ENCODE results near the gene ZNF385D. TPM values are rescaled to one million over a fixed set of nuclear protein-coding genes. Genes with fewer than 3 reads are reported as not detected.

Gene ZNF385D
- total RNA-seq, 1 experiment from 2014 or later: 13.0 TPM

DNA sequence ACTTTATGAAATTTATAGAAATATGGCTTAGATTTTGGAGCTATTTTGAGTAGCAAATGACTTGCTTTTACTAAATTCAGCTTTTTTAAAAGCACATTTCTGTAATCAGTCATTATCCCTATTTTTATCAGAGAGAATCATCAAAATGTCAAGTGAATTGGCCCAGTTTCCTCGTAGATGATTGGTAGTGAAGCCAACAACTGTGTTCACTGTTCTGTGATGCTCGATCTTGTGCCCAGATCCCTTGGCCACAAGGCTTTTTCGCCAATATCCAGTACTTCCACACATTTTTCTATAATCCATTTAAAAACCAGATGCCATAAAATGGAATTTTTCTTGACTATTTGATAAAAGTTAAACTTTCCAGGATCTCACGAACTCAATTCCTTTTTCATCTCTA is 336.5 kb downstream of the ZNF385D start:
- no peak for DNase-seq (ENCODE audit: low read depth, low spot score)
- no peak overlapping the region for H3K27ac ChIP-seq (ENCODE audit: low read length)
- no peak for TF ChIP-seq POLR2AphosphoS5 (IDR thresholded peaks at IDR 0.05; ENCODE audit: low read depth, low read length)
- TF ChIP-seq, protein P1, sequence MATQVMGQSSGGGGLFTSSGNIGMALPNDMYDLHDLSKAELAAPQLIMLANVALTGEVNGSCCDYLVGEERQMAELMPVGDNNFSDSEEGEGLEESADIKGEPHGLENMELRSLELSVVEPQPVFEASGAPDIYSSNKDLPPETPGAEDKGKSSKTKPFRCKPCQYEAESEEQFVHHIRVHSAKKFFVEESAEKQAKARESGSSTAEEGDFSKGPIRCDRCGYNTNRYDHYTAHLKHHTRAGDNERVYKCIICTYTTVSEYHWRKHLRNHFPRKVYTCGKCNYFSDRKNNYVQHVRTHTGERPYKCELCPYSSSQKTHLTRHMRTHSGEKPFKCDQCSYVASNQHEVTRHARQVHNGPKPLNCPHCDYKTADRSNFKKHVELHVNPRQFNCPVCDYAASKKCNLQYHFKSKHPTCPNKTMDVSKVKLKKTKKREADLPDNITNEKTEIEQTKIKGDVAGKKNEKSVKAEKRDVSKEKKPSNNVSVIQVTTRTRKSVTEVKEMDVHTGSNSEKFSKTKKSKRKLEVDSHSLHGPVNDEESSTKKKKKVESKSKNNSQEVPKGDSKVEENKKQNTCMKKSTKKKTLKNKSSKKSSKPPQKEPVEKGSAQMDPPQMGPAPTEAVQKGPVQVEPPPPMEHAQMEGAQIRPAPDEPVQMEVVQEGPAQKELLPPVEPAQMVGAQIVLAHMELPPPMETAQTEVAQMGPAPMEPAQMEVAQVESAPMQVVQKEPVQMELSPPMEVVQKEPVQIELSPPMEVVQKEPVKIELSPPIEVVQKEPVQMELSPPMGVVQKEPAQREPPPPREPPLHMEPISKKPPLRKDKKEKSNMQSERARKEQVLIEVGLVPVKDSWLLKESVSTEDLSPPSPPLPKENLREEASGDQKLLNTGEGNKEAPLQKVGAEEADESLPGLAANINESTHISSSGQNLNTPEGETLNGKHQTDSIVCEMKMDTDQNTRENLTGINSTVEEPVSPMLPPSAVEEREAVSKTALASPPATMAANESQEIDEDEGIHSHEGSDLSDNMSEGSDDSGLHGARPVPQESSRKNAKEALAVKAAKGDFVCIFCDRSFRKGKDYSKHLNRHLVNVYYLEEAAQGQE (IDR thresholded peaks at IDR 0.05; ENCODE audit: insufficient read depth in 1 of 2, low read depth in 2 of 2, low read length in 1 of 2): no peak
- TF ChIP-seq CTCF (IDR thresholded peaks at IDR 0.05): no peak
- no peak for TF ChIP-seq SIN3A (IDR thresholded peaks at IDR 0.05; ENCODE audit: borderline replicate concordance, insufficient read depth, low read depth, low read length)
- no peak for TF ChIP-seq TCF7L2 (IDR thresholded peaks at IDR 0.05; ENCODE audit: low read depth, low read length)
- H3K9me3 ChIP-seq (ENCODE audit: control insufficient read depth, insufficient read depth, low read depth, low read length): no peaks in the 10 kb centered on the region
- no peaks in the 10 kb centered on the region for H3K27me3 ChIP-seq (ENCODE audit: control insufficient read depth, insufficient read depth, low read length)
- H3K4me1 ChIP-seq (ENCODE audit: control insufficient read depth, insufficient read depth, low read length): no peaks in the 10 kb centered on the region
- in situ Hi-C loops (cut with HindIII; ENCODE audit: low pct_unique_long_range_greater_than_20kb, low sequenced_read_pairs) (no loop called here), intact Hi-C loops (cut with micrococcal nuclease; ENCODE audit: unreplicated experiment) (no loop called here)
- ChIA-PET CTCF (no interaction called here), POLR2A (no interaction called here)
- no peak overlapping the region for H3K4me3 ChIP-seq (ENCODE audit: low read depth in 2 of 2, low read length in 2 of 2)
- H3K36me3 ChIP-seq (ENCODE audit: control insufficient read depth, insufficient read depth, low read length): no peaks in the 10 kb centered on the region; the same call in 1 of the 2 replicates
- no TSS peak for BruUV-seq (replicated peaks)
- no peak for ATAC-seq

GRCh38 chr3:21411058-21411457 is 340.0 kb downstream of the ZNF385D start:
- H3K9me3 ChIP-seq (ENCODE audit: control insufficient read depth, insufficient read depth, low read depth, low read length): no peaks in the 10 kb centered on the region
- H3K36me3 ChIP-seq (ENCODE audit: control insufficient read depth, insufficient read depth, low read length): no peaks in the 10 kb centered on the region; the same call in 1 of the 2 replicates
- TF ChIP-seq TCF7L2 (IDR thresholded peaks at IDR 0.05; ENCODE audit: low read depth, low read length): no peak
- ChIA-PET POLR2A (no interaction called here), CTCF (no interaction called here)
- intact Hi-C loops (cut with micrococcal nuclease; ENCODE audit: unreplicated experiment) (no loop called here), in situ Hi-C loops (cut with HindIII; ENCODE audit: low pct_unique_long_range_greater_than_20kb, low sequenced_read_pairs) (no loop called here)
- no peak for DNase-seq (ENCODE audit: low read depth, low spot score)
- no peak for ATAC-seq
- H3K4me3 ChIP-seq (ENCODE audit: low read depth in 2 of 2, low read length in 2 of 2): no peak overlapping the region
- no peaks in the 10 kb centered on the region for H3K4me1 ChIP-seq (ENCODE audit: control insufficient read depth, insufficient read depth, low read length)
- no peak overlapping the region for H3K27ac ChIP-seq (ENCODE audit: low read length)
- H3K27me3 ChIP-seq (ENCODE audit: control insufficient read depth, insufficient read depth, low read length): no peaks in the 10 kb centered on the region
- no TSS peak for BruUV-seq (replicated peaks)

GRCh38 chr3:21409401-21409800 is 341.6 kb downstream of the ZNF385D start:
- ChIA-PET POLR2A (no interaction called here), CTCF (no interaction called here)
- Histone ChIP-seq H3K4me3 (ENCODE audit: low read depth in 2 of 2, low read length in 2 of 2) (no peak overlapping the region), H3K9me3 (ENCODE audit: control insufficient read depth, insufficient read depth, low read depth, low read length) (no peaks in the 10 kb centered on the region), H3K4me1 (ENCODE audit: control insufficient read depth, insufficient read depth, low read length) (no peaks in the 10 kb centered on the region), H3K36me3 (ENCODE audit: control insufficient read depth, insufficient read depth, low read length) (no peaks in the 10 kb centered on the region; the same call in 1 of the 2 replicates), H3K27me3 (ENCODE audit: control insufficient read depth, insufficient read depth, low read length) (no peaks in the 10 kb centered on the region), H3K27ac (ENCODE audit: low read length) (no peak overlapping the region)
- DNase-seq (ENCODE audit: low read depth, low spot score): no peak
- in situ Hi-C loops (cut with HindIII; ENCODE audit: low pct_unique_long_range_greater_than_20kb, low sequenced_read_pairs): no loop called here
- intact Hi-C loops (cut with micrococcal nuclease; ENCODE audit: unreplicated experiment): no loop called here
- TF ChIP-seq, protein P1 (IDR thresholded peaks at IDR 0.05; ENCODE audit: insufficient read depth in 1 of 2, low read depth in 2 of 2, low read length in 1 of 2): no peak
- no peak for TF ChIP-seq CTCF (IDR thresholded peaks at IDR 0.05)
- no peak for TF ChIP-seq TCF7L2 (IDR thresholded peaks at IDR 0.05; ENCODE audit: low read depth, low read length)
- no peak for TF ChIP-seq POLR2AphosphoS5 (IDR thresholded peaks at IDR 0.05; ENCODE audit: low read depth, low read length)
- TF ChIP-seq SIN3A (IDR thresholded peaks at IDR 0.05; ENCODE audit: borderline replicate concordance, insufficient read depth, low read depth, low read length): no peak
- ATAC-seq: no peak
- no TSS peak for BruUV-seq (replicated peaks)
